ENCODE results near the gene TTLL9. TPM values are rescaled to one million over a fixed set of nuclear protein-coding genes. Genes with fewer than 3 reads are reported as not detected.

TTLL9 gene
- total and polyA plus RNA-seq, 10 of the 15 experiments (the other 5 are each of a cell fraction or from before 2014, with no cell fraction given) = 0.03 to 0.77 (median 0.11) TPM; not detected in 2

- ChIA-PET POLR2A (interaction anchor here (0.6 to 1.2 kb wide), 2 partner anchors 13 to 25 kb away, joined by 3 to 4 read pairs; no protein-coding TSS in a partner anchor), RAD21 (ENCODE audit: unreplicated experiment) (no interaction called here), CTCF (no interaction called here), SMC1A (ENCODE audit: uncharacterized antibody, unreplicated experiment) (interaction anchor here (2.7 to 6.5 kb wide), 2 partner anchors 9 to 68 kb away, joined by 21 to 37 read pairs; partner anchors contain the start of gene PDRG1)
- Histone ChIP-seq H3K9me3 (replicated peaks; ENCODE audit: control insufficient read depth, insufficient read depth, low read length) (no peaks in the 10 kb centered on the region; the same call in 2 of the 3 replicates), H3K27me3 (replicated peaks in 1 of 2; ENCODE audit: control insufficient read depth in 2 of 2, insufficient read depth in 2 of 2, low read length in 1 of 2) (no peaks in the 10 kb centered on the region; a peak in 1 of 4 replicates), H3K79me2 (ENCODE audit: control insufficient read depth, insufficient read depth, low read length) (no peaks in the 10 kb centered on the region), H4K20me1 (ENCODE audit: control insufficient read depth, insufficient read depth) (no peaks in the 10 kb centered on the region), H3K4me3 (no peak overlapping the region), H3K4me1 (ENCODE audit: control insufficient read depth, insufficient read depth, low read length) (peaks cover 3% of the 10 kb centered on the region; the same call in 1 of the 2 replicates), H3K9ac (ENCODE audit: control insufficient read depth, insufficient read depth, low read length) (no peak overlapping the region), H3K36me3 (ENCODE audit: control insufficient read depth in 2 of 2, insufficient read depth in 2 of 2, low read length in 1 of 2) (no peaks in the 10 kb centered on the region), H3K4me2 (ENCODE audit: control insufficient read depth, insufficient read depth) (no peak overlapping the region), H3K27ac (ENCODE audit: control insufficient read depth, insufficient read depth) (no peak overlapping the region), H2AFZ (ENCODE audit: control insufficient read depth, low read depth, low read length) (no peak overlapping the region)
- no TSS peak for BruUV-seq (replicated peaks)
- intact Hi-C loops (cut with micrococcal nuclease; ENCODE audit: unreplicated experiment) = no loop called here
- in situ Hi-C loops (cut with MboI) = no loop called here
- FAIRE-seq (no peak), DNase-seq (ENCODE audit: low read depth, low spot score) (no peak), ATAC-seq (no peak)
- TF ChIP-seq TCF7 (IDR thresholded peaks at IDR 0.05; ENCODE audit: borderline replicate concordance) (no peak), NFYA (IDR thresholded peaks at IDR 0.05; ENCODE audit: borderline replicate concordance, low read depth, low read length) (no peak), KDM1A (IDR thresholded peaks at IDR 0.05; ENCODE audit: borderline replicate concordance) (no peak), PBX3 (IDR thresholded peaks at IDR 0.05; ENCODE audit: insufficient replicate concordance, low read depth, low read length) (no peak), POLR2AphosphoS5 (IDR thresholded peaks at IDR 0.05; ENCODE audit: low read length) (no peak), CTCF (IDR thresholded peaks at IDR 0.05 in 2 of 3, conservative IDR thresholded peaks at IDR 0.05 in 1 of 3; ENCODE audit: control insufficient read depth in 2 of 3, extremely low read depth in 1 of 3, insufficient read depth in 1 of 3, low read depth in 3 of 3, low read length in 3 of 3) (no peak), RCOR1 (conservative IDR thresholded peaks at IDR 0.05; ENCODE audit: low read depth, low read length) (no peak), TCF12 (IDR thresholded peaks at IDR 0.05; ENCODE audit: low read depth, low read length) (no peak), SP1 (IDR thresholded peaks at IDR 0.05; ENCODE audit: low read depth, low read length) (no peak), SIN3A (IDR thresholded peaks at IDR 0.05; ENCODE audit: low read depth, low read length) (no peak), SRF (IDR thresholded peaks at IDR 0.05; ENCODE audit: low read depth in 2 of 2, low read length in 2 of 2) (no peak), CREB1 (IDR thresholded peaks at IDR 0.05; ENCODE audit: low read depth) (no peak), IKZF2 (IDR thresholded peaks at IDR 0.05) (no peak), CHD1 (IDR thresholded peaks at IDR 0.05; ENCODE audit: low read depth, low read length) (no peak), PAX5 (IDR thresholded peaks at IDR 0.05; ENCODE audit: borderline replicate concordance, low read depth, low read length) (no peak), EP300 (IDR thresholded peaks at IDR 0.05; ENCODE audit: borderline replicate concordance in 1 of 2, control insufficient read depth in 1 of 2, low read depth in 2 of 2, low read length in 2 of 2) (no peak), BACH1 (IDR thresholded peaks at IDR 0.05; ENCODE audit: borderline replicate concordance) (no peak)
Observed at GRCh38 chr20:31883829-31884228, 13.4 kb downstream of the TTLL9 start.
